Glomerular visceral epithelial cell (primary cell): ENCODE results near the gene DNASE1.

ENCODE experiments used
- DNase-seq: peaks from one replicate; pipeline ENCODE4 v3.0.0-alpha.2; 2016; ENCODE audit errors: extremely low spot score

DNASE1 gene

GRCh38 chr16:3662601-3663000 is 8.1 kb downstream of the DNASE1 start:
- DNase-seq = no peak

- DNase-seq = no peak
Observed at GRCh38 chr16:3664187-3664896, 9.9 kb downstream of the DNASE1 start.

- DNase-seq = no peak
Observed at GRCh38 chr16:3665508-3665907, 11.0 kb downstream of the DNASE1 start.

- DNase-seq = no peak
Observed at GRCh38 chr16:3668626-3669025, 14.1 kb downstream of the DNASE1 start.

GRCh38 chr16:3669082-3669481 is 14.6 kb downstream of the DNASE1 start:
- DNase-seq = no peak

GRCh38 chr16:3670711-3671110 is 16.2 kb downstream of the DNASE1 start:
- no peak for DNase-seq

GRCh38 chr16:3671424-3671823 is 16.9 kb downstream of the DNASE1 start:
- DNase-seq = no peak

GRCh38 chr16:3672571-3673041 is 18.1 kb downstream of the DNASE1 start:
- no peak for DNase-seq

GRCh38 chr16:3673201-3673600 is 18.7 kb downstream of the DNASE1 start:
- DNase-seq = no peak

- DNase-seq = no peak
Observed at GRCh38 chr16:3673676-3674377, 19.3 kb downstream of the DNASE1 start.

- DNase-seq = no peak
Observed at GRCh38 chr16:3674513-3675295, 20.2 kb downstream of the DNASE1 start.

- no peak for DNase-seq
Observed at GRCh38 chr16:3675601-3676130, 21.2 kb downstream of the DNASE1 start.

GRCh38 chr16:3677994-3678393 is 23.5 kb downstream of the DNASE1 start:
- no peak for DNase-seq

- no peak for DNase-seq
Observed at GRCh38 chr16:3681206-3681605, 26.7 kb downstream of the DNASE1 start.

GRCh38 chr16:3687021-3687420 is 32.5 kb downstream of the DNASE1 start:
- no peak for DNase-seq

- no peak for DNase-seq
Observed at GRCh38 chr16:3687792-3688191, 33.3 kb downstream of the DNASE1 start.

- DNase-seq = no peak
Observed at GRCh38 chr16:3689731-3690130, 35.2 kb downstream of the DNASE1 start.

- DNase-seq = peak; percentile 86
Observed at GRCh38 chr16:3690470-3690928, 36.0 kb downstream of the DNASE1 start.

- DNase-seq = no peak
Observed at GRCh38 chr16:3690980-3691720, 36.7 kb downstream of the DNASE1 start.

GRCh38 chr16:3691761-3692160 is 37.3 kb downstream of the DNASE1 start:
- DNase-seq = no peak

GRCh38 chr16:3694051-3694450 is 39.6 kb downstream of the DNASE1 start:
- DNase-seq = no peak
